ENCODE data around the gene TOMM20.
"Not testable (repeated sequence)": the region's sequence is repeated elsewhere in the genome, so short reads cannot be mapped to it uniquely, and the experiment has no call there.

The TOMM20 gene

GRCh38 chr1:235128456-235129328 lies at the start of gene TOMM20:
TOMM20 (minus strand) TSS chr1:235128837; CDS start chr1:235128715, 122 bp downstream.
- peak; percentile 99 for DNase-seq

GRCh38 chr1:235176486-235176885 lies 47.8 kb upstream of the TOMM20 start:
- no peak for DNase-seq

DNA sequence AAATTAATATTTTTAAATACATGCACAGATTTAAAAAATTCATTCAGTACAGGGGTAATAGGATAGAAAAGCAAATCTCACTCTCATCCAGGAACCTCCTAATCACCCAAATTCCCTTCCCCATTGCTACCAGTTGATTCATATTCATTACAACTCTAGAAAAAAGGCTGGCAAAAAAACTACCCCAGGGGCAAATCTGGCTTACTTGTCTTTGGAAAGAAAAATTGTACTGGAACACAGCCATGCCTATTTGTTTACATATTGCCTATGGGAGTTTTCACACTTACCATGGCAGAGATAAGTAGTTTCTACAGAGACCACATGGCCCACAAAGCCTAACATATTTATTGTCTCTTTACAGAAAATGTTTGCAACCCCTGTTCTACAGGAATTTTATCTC lies 41.3 kb upstream of the TOMM20 start:
- DNase-seq, result no peak

DNA sequence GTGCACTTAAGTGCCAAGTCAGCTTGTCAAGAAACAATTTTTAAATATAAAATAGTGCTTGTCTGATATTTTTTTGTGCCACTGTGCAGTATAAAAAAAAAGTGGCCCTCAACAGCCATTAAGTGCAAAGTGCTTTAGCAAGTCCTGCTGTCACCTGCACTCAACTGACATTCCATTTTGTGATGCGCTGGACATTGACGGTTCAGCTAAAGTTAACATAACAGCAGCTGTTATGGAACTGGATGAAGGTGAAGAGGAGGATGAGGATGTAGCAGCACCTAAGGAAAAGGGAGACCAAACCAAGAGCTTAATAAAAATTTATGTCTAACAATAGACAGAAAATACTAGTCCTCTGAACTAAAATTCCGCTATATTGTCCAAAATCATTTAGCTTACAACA lies 39.7 kb upstream of the TOMM20 start:
- no peak for DNase-seq

DNA sequence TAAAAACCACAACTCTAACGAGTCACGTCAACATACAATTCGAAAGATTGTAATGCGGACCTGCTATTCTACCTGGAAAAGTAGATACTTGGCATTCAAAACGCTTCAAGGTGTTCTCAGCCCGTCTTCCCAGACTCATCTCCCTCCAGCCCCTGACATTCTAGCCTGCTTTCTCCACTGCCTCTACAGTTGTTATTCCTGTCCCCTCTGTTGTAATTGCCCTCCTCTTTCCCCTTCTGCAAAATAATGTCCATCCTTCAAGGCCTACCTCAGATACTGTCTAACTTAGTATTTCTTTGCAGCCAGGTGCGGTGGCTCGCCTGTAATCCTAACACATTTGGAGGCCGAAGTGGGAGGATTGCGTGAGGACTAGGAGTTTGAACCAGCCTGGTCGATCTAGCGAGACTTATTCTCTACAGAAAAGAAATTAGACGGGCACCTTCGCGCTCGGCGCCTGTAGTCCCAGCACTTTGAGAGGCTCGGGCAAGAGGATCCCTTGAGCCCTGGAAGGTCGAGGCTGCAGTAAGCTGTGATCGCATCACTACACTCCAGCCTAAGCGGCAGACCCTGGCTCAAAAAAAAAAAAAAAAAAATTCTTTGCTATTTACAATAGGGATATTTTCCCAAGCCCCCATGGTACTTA lies 33.2 kb upstream of the TOMM20 start:
- no peak for DNase-seq

GRCh38 chr1:235160957-235161684 lies 32.5 kb upstream of the TOMM20 start, which contains the start of gene RBM34:
RBM34 (minus strand) TSS chr1:235161250; CDS start chr1:235161226, 24 bp downstream.
- DNase-seq, result peak; percentile 95

- no peak for DNase-seq
These were observed 31.8 kb upstream of the TOMM20 start for GRCh38 chr1:235160383-235160956.

- DNase-seq, result not testable (repeated sequence)
These were observed 31.3 kb upstream of the TOMM20 start for GRCh38 chr1:235159930-235160329.

GRCh38 chr1:235159284-235159683 lies 30.6 kb upstream of the TOMM20 start:
- not testable (repeated sequence) for DNase-seq

- DNase-seq, result no peak
These were observed 30.0 kb upstream of the TOMM20 start for GRCh38 chr1:235158680-235159079.

DNA sequence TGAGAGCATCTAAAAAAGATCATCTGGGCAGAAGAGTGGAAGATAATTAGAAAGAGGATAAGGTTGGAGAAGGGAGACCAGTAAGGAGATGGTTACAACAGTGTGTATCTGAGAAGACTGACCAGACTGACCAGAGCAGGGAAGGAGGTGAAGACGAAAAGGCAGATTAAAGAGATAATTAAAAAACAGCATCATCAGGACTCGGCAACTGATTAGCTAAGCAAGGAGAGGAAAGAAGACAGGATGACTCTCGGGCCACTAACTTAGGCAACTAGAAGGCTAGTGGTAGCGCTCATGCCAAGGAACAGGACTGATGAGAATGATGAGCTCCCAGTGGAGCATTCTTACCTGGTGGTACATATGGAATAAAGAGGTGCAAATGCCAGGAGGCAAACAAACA lies 28.5 kb upstream of the TOMM20 start:
- DNase-seq, result no peak

DNA sequence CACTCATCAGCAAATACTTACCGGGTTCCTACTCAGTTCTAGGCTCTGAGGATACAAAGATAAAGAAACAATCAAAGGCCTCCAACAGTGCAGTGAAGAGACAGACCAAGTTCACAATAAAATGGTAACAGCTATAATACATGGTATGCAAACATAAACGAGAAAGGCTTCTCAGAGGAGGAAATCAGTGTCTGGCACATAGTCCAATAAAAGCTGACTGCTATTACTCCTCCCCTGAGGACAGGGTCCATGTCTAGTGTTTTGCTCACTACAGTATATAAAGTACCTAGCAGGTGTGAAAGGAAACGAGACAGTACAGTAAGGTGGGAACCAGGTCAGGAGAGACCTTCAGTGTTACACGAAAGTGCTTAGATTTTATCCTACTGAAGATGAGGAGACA lies 28.1 kb upstream of the TOMM20 start:
- DNase-seq, result no peak

DNA sequence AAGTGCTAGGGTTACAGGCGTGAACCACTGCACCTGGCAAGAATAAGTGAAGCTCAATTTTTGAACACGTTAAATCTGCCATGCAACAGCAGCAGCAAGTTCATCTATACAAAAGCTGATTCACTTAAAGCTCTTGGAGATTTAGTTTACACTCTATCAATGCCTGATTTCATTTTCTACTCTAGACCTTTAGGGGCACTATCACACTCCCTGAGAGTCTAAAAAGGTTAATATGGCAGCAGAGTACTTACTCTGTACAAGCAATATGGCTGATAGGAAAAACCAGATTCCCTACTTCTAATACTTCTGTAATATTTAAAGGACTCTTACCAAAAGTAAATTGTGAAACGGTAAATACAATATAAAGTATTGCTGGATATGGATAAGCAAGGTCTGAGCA lies 27.6 kb upstream of the TOMM20 start:
- no peak for DNase-seq

- no peak for DNase-seq
These were observed 23.6 kb upstream of the TOMM20 start for GRCh38 chr1:235152235-235152634.

- peak; percentile 37 for DNase-seq
These were observed 22.4 kb upstream of the TOMM20 start for GRCh38 chr1:235151033-235151432.

DNA sequence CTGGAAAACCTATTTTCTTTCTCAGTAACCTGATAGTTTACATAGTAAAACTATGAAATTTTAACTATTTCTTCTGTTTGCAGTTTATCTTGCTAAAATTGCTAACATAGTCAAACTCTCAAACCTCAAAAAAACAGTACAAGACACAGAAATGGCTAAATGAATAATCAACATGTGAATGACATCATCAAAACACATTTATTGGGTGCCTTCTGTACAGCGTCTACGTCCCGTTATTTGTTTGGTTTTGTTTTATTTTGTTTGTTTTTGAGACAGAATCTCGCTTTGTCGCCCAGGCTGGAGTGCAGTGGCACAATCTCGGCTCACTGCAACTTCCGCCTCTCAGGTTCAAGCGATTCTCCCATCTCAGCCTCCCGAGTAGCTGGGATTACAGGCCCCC lies 21.2 kb upstream of the TOMM20 start:
- DNase-seq, result no peak

- no peak for DNase-seq
These were observed 18.6 kb upstream of the TOMM20 start for GRCh38 chr1:235147269-235147668.

- DNase-seq, result no peak
These were observed 17.0 kb upstream of the TOMM20 start for GRCh38 chr1:235145639-235146038.

DNA sequence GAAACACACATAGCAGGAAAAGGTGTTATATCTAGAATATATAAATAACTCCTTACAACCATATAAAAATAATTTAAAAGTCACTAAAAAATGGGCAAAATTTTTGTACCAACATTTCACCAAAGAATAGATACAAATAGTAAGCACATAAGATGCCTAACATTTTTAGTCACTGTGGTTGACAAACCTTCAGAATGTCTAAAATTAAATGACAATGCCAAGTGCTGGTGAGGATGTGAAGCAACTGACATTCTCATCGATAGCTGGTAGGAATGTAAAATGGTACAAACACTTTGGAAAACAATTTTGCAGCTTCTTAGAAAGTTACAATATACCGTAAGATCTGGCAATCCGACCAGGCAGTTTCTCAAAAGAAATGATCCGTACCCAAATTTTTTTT lies 14.4 kb upstream of the TOMM20 start:
- DNase-seq, result no peak

- DNase-seq, result no peak
These were observed 10.7 kb upstream of the TOMM20 start for GRCh38 chr1:235139315-235139714.

DNA sequence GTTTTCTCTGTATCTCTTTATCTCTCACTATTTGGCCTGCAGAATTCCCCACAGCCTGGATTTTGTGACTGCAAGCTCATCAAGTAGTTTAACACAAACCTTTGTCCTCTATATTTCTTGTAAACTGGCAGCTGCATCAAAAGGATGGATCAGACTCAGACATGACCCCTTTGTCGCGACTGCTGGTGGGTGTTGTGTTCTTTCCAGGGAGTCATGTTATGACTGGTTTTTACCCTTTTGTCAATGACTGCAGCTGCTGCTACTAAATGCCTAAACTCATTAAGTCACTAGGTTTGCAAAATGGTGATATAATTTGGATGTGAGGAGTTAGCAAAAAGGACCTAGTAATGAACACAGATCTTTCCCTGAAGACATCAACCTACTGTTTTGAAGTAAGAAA lies 10.2 kb upstream of the TOMM20 start:
- peak; percentile 31 for DNase-seq

DNA sequence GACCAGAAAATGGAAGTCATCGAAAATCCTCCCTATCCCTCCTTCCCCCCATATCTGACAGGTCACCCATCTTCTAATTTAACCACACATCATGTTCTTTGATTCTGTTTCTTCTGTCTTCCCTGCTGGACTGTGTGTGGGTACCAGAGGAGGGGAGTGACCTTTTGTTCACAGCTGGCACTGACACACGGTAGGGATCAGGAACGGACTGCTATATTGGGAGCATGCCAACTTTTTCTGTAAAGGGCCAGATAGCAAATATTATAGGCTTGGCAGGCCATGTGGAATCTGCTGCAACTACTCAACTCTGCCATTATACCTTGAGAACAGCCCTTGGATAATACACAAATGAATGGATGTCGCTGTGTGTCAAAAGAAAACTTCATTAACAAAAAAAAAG lies 7.5 kb upstream of the TOMM20 start:
- no peak for DNase-seq

- no peak for DNase-seq
These were observed 5.5 kb upstream of the TOMM20 start for GRCh38 chr1:235134171-235134570.

Measured in activated CD4-positive, alpha-beta T cell treated with anti-CD3 and anti-CD28 coated beads, Interleukin-10, Interleukin-2, amounts not matched to agents 100 ng/mL and 50 ng/mL, durations not matched to agents 16 hours and 8 hours (primary cell).